Smooth muscle cell (in vitro differentiated cells): ENCODE data around the gene CCNE1. TPM values are rescaled to one million over a fixed set of nuclear protein-coding genes. Genes with fewer than 3 reads are reported as not detected.

Source experiments
- DNase-seq: peaks from one replicate; lab custom pipeline; 2025; ENCODE audit not compliant: unreplicated experiment; lab: John Stamatoyannopoulos, UW
- H2AFZ ChIP-seq: fragments of 200-600 bp; sonication (generic); 2 replicates; pipeline ENCODE4 v1.6.0; 2016; ENCODE audit warnings: antibody characterized with exemption, low read depth, mild to moderate bottlenecking
- H3F3A ChIP-seq: fragments of 200-600 bp; sonication (generic); 2 replicates; pipeline ENCODE4 v1.6.0; 2017; ENCODE audit warnings: antibody characterized with exemption, low read depth
- H3K27ac ChIP-seq: fragments of 200-600 bp; sonication (generic); 2 replicates; pipeline ENCODE4 v1.5.1; 2016; ENCODE audit warnings: low read depth, mild to moderate bottlenecking
- H3K27me3 ChIP-seq: fragments of 200-600 bp; sonication (generic); 2 replicates; pipeline ENCODE4 v1.6.1; 2016; ENCODE audit warnings: low read depth, mild to moderate bottlenecking
- H3K36me3 ChIP-seq: fragments of 200-600 bp; sonication (generic); 2 replicates; pipeline ENCODE4 v1.5.1; 2016; ENCODE audit warnings: low read depth
- H3K4me1 ChIP-seq: fragments of 200-600 bp; sonication (generic); 2 replicates; pipeline ENCODE4 v1.5.1; 2016; ENCODE audit warnings: low read depth
- H3K4me2 ChIP-seq: fragments of 200-600 bp; sonication (generic); 2 replicates; pipeline ENCODE4 v1.6.0; 2016; ENCODE audit warnings: mild to moderate bottlenecking
- H3K4me3 ChIP-seq: fragments of 200-600 bp; sonication (generic); 2 replicates; pipeline ENCODE4 v1.5.1; 2016; ENCODE audit warnings: mild to moderate bottlenecking
- H3K79me2 ChIP-seq: fragments of 200-600 bp; sonication (generic); 2 replicates; pipeline ENCODE4 v1.6.0; 2016; ENCODE audit warnings: low read depth, mild to moderate bottlenecking
- H3K9ac ChIP-seq: fragments of 200-600 bp; sonication (generic); 2 replicates; pipeline ENCODE4 v1.6.0; 2016; ENCODE audit warnings: low read depth
- H3K9me3 ChIP-seq: fragments of 200-600 bp; sonication (generic); replicated peaks from 2 replicates; pipeline ENCODE4 v1.5.1; 2016; ENCODE audit warnings: low read depth
- H4K20me1 ChIP-seq: fragments of 200-600 bp; sonication (generic); 2 replicates; pipeline ENCODE4 v1.6.0; 2016; ENCODE audit warnings: low read depth
- WGBS: methylation state at CpG from one replicate; pipeline ENCODE4 v1.1.7; 2016; ENCODE audit warnings: low lambda C conversion rate; 5-methylcytosine and 5-hydroxymethylcytosine counted together
- polyA plus RNA-seq: library from polyadenylated mRNA; unstranded; fragments of >200 nt; fragmentation: Nextera tagmentation; extraction: Ambion mirVana; gene quantifications from 2 replicates; pipeline ENCODE4 v1.2.1, GENCODE V29; 2016
- total RNA-seq: library from RNA; depleted of rRNA; stranded (reverse); fragments of >200 nt; gene quantifications from 2 replicates; pipeline ENCODE4 v1.2.3, GENCODE V29; 2014
- TF ChIP-seq, protein P1 (sequence below): fragments of 200-600 bp; sonication (generic); IDR thresholded peaks from 2 replicates; pipeline ENCODE4 v1.5.1; 2017; ENCODE audit warnings: borderline replicate concordance, mild to moderate bottlenecking, antibody characterized with exemption; ENCODE audit not compliant: insufficient read depth, poor library complexity, severe bottlenecking

The CCNE1 gene
- total and polyA plus RNA-seq, 2 experiments from 2014 or later = 17.7 to 34.4 TPM

DNA sequence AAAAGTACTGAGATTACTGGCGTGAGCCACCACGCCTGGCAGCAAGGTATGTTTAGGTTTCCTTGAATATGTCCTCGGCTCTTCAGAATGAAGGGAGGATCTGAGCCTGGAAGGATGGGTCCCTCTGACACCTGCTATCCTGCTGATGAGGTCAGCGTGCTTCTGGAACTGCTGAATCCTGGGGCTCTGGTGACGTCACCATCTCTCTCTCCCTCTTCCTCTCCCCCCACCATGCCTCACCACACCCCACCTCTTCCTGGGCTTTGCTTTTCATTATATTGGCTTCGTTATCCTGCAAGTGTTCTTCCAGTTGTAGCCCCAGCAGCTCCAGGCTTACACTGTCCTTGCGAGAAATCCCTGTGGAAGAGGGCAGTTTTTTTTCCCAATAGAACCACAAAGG lies 49.8 kb downstream of the CCNE1 start:
- H3K9ac ChIP-seq = no peak overlapping the region
- WGBS = 92% methylated on average over 7 of the region's 7 CpGs
- H3K27me3 ChIP-seq = peaks cover 16% of the 10 kb centered on the region
- no peak overlapping the region for H2AFZ ChIP-seq
- no peaks in the 10 kb centered on the region for H4K20me1 ChIP-seq
- no peaks in the 10 kb centered on the region for H3K79me2 ChIP-seq
- no peak overlapping the region for H3K27ac ChIP-seq
- no peaks in the 10 kb centered on the region for H3F3A ChIP-seq
- TF ChIP-seq, protein P1, sequence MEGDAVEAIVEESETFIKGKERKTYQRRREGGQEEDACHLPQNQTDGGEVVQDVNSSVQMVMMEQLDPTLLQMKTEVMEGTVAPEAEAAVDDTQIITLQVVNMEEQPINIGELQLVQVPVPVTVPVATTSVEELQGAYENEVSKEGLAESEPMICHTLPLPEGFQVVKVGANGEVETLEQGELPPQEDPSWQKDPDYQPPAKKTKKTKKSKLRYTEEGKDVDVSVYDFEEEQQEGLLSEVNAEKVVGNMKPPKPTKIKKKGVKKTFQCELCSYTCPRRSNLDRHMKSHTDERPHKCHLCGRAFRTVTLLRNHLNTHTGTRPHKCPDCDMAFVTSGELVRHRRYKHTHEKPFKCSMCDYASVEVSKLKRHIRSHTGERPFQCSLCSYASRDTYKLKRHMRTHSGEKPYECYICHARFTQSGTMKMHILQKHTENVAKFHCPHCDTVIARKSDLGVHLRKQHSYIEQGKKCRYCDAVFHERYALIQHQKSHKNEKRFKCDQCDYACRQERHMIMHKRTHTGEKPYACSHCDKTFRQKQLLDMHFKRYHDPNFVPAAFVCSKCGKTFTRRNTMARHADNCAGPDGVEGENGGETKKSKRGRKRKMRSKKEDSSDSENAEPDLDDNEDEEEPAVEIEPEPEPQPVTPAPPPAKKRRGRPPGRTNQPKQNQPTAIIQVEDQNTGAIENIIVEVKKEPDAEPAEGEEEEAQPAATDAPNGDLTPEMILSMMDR = no peak
- H3K4me3 ChIP-seq = no peak overlapping the region
- no peaks in the 10 kb centered on the region for H3K36me3 ChIP-seq
- no peak for DNase-seq
- no peaks in the 10 kb centered on the region for H3K9me3 ChIP-seq
- no peaks in the 10 kb centered on the region for H3K4me1 ChIP-seq
- H3K4me2 ChIP-seq = no peak overlapping the region

DNA sequence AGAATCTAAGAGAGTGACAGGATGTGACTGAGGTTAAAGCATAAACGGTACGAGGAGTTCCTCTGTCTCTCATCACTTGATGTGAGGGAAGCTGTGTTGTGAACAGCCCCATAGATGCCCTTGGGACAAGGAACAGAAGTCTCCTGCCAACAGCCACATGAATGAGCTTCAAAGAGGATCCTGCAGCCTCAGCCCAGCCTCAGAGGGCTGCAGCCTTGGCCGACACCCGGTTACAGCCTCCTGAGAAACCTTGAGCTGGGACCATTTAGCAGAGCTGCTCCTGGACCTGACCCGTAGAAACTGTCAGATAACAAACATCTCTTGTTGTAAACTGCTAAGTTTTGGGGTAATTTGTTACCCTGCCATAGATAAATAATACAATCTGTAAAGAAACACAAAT lies 54.2 kb downstream of the CCNE1 start:
- TF ChIP-seq, protein P1 = no peak
- Histone ChIP-seq H3K27me3 (peaks cover 16% of the 10 kb centered on the region), H3K36me3 (no peaks in the 10 kb centered on the region), H3F3A (no peaks in the 10 kb centered on the region), H3K9ac (no peak overlapping the region), H3K4me3 (no peak overlapping the region), H4K20me1 (no peaks in the 10 kb centered on the region), H2AFZ (no peak overlapping the region), H3K79me2 (no peaks in the 10 kb centered on the region), H3K9me3 (no peaks in the 10 kb centered on the region), H3K4me1 (no peaks in the 10 kb centered on the region), H3K27ac (no peak overlapping the region), H3K4me2 (no peak overlapping the region)
- DNase-seq = no peak
- 86% methylated on average over 5 of the region's 5 CpGs for WGBS

DNA sequence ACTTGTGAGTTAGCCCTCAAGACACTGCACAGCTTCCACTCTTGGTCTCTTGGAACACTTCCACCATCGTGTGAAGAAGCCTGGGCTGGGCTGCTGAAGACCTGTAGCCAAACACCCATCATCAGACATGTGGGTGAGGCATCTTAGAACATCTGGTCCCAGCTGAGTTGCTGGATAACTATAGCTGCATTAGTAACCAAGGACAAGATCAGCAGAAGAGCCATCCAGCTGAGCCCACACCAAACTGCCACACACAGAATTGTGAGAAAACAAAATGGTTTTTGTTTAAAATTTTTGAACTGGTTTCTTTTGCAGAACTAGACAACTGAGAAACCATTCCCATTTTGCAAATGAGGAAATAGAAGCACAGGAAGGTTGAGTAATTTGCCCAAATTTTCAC lies 56.2 kb downstream of the CCNE1 start:
- H3K9ac ChIP-seq = no peak overlapping the region
- peaks cover 2% of the 10 kb centered on the region for H3K4me1 ChIP-seq
- 92% methylated on average over 1 of the region's 1 CpG for WGBS
- no peak overlapping the region for H3K4me3 ChIP-seq
- H4K20me1 ChIP-seq = no peaks in the 10 kb centered on the region
- H3K9me3 ChIP-seq = no peaks in the 10 kb centered on the region
- TF ChIP-seq, protein P1 = no peak
- H3K79me2 ChIP-seq = no peaks in the 10 kb centered on the region
- peaks cover 16% of the 10 kb centered on the region for H3K27me3 ChIP-seq
- H3K27ac ChIP-seq = no peak overlapping the region
- H2AFZ ChIP-seq = no peak overlapping the region
- no peaks in the 10 kb centered on the region for H3K36me3 ChIP-seq
- no peaks in the 10 kb centered on the region for H3F3A ChIP-seq
- H3K4me2 ChIP-seq = no peak overlapping the region
- DNase-seq = no peak

DNA sequence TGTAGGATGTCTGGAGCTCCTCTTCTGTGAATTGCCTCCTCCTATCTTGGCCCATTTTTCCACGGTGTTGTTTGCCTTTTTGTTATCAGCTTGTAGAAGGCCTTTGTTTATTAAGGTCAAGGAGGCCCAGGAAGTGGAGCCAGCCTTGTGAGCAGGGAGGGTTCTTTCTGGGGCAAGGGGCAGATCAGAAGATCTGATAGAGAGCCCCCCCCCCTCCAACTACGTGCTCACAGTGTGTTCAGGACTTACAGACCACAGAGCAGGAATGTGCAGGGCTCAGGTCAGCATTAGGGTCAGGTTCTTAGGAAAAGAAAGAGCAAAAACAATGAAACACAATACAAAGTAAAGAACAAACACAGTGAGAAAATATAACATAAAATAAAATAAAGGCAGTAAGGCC lies 59.4 kb downstream of the CCNE1 start:
- H3K79me2 ChIP-seq = no peaks in the 10 kb centered on the region
- WGBS = 30% methylated on average over 2 of the region's 2 CpGs
- no peak overlapping the region for H3K27ac ChIP-seq
- no peaks in the 10 kb centered on the region for H3F3A ChIP-seq
- H3K9ac ChIP-seq = no peak overlapping the region
- H3K36me3 ChIP-seq = no peaks in the 10 kb centered on the region
- DNase-seq = no peak
- no peaks in the 10 kb centered on the region for H3K27me3 ChIP-seq
- no peaks in the 10 kb centered on the region for H3K9me3 ChIP-seq
- TF ChIP-seq, protein P1 = no peak
- no peaks in the 10 kb centered on the region for H4K20me1 ChIP-seq
- peaks cover 9% of the 10 kb centered on the region for H3K4me1 ChIP-seq
- H3K4me3 ChIP-seq = no peak overlapping the region
- no peak overlapping the region for H2AFZ ChIP-seq
- H3K4me2 ChIP-seq = no peak overlapping the region
